ENCODE results near the gene VAMP1.
"Not testable (repeated sequence)": the region's sequence is repeated elsewhere in the genome, so short reads cannot be mapped to it uniquely, and the experiment has no call there.

Gene VAMP1

GRCh38 chr12:6488240-6488639 lies 17.8 kb upstream of the VAMP1 start:
- H3K4me3 ChIP-seq (ENCODE audit: low read length), result no peak overlapping the region
- H2AFZ ChIP-seq (ENCODE audit: low read depth, low read length), result no peak overlapping the region
- H3K36me3 ChIP-seq (ENCODE audit: insufficient read depth, low read length), result peaks cover 10% of the 10 kb centered on the region
- no peaks in the 10 kb centered on the region for H3K27me3 ChIP-seq (ENCODE audit: insufficient read depth, low read length)
- peaks cover 8% of the 10 kb centered on the region for H3K4me1 ChIP-seq (ENCODE audit: insufficient read depth, low read length)
- no peaks in the 10 kb centered on the region for H3K9me3 ChIP-seq (ENCODE audit: low read length)

- peaks cover 7% of the 10 kb centered on the region for H3K9me3 ChIP-seq (ENCODE audit: low read length)
- no peaks in the 10 kb centered on the region for H3K36me3 ChIP-seq (ENCODE audit: insufficient read depth, low read length)
- no peak overlapping the region for H3K4me3 ChIP-seq (ENCODE audit: low read length)
- no peak overlapping the region for H2AFZ ChIP-seq (ENCODE audit: low read depth, low read length)
- H3K4me1 ChIP-seq (ENCODE audit: insufficient read depth, low read length), result no peaks in the 10 kb centered on the region
- H3K27me3 ChIP-seq (ENCODE audit: insufficient read depth, low read length), result no peaks in the 10 kb centered on the region
Measured at GRCh38 chr12:6478416-6478815, 7.9 kb upstream of the VAMP1 start.

DNA sequence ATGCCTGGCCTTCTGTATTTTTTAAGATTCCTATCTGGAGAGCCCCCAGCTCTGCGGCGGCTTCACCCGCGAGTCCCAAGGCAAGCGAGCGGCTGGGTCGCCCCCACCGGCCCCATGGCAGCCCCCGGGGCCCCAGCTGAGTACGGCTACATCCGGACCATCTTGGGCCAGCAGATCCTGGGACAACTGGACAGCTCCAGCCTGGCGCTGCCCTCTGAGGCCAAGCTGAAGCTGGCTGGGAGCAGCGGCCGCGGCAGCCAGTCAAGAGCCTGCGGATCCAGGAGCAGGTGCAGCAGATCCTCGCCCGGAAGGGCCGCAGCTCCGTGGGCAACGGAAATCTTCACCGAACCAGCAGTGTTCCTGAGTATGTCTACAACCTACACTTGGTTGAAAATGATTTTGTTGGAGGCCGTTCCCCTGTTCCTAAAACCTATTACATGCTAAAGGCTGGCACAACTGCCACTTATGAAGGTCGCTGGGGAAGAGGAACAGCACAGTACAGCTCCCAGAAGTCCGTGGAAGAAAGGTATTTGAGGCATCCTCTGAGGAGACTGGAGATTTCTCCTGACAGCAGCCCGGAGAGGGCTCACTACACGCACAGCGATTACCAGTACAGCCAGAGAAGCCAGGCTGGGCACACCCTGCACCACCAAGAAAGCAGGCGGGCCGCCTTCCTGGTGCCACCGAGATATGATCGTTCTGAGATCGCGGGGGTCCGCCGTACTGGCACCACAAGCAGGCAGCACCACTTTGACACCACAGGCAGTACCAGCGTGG lies 7.3 kb upstream of the VAMP1 start:
- not testable (repeated sequence) for H3K27me3 ChIP-seq (ENCODE audit: insufficient read depth, low read length); H3K4me1 ChIP-seq (ENCODE audit: insufficient read depth, low read length); H3K4me3 ChIP-seq (ENCODE audit: low read length); H3K9me3 ChIP-seq (ENCODE audit: low read length); H2AFZ ChIP-seq (ENCODE audit: low read depth, low read length); H3K36me3 ChIP-seq (ENCODE audit: insufficient read depth, low read length)

DNA sequence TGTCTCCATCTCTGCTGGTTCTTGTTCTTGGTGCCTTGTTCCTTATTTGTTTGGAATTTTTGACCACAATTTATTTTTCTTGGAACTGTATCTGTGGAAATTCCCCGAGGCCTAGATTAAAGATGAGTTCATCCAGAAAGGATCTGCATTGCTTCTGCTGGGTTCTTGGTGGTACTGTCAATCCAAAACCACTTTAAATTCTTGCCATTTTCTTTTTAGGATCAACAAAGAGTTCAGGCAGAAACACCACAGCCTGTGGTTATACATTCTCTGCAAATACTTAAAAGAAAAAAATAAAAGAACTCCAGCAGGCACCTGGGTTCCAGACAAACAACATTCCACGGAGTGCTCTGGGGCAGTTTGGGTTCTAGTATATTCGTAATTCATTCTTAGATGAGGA lies 6.0 kb upstream of the VAMP1 start:
- peaks cover 7% of the 10 kb centered on the region for H3K9me3 ChIP-seq (ENCODE audit: low read length)

GRCh38 chr12:6475233-6475975 lies 4.9 kb upstream of the VAMP1 start:
- H3K4me3 ChIP-seq (ENCODE audit: low read length); H3K9me3 ChIP-seq (ENCODE audit: low read length); H2AFZ ChIP-seq (ENCODE audit: low read depth, low read length); H3K36me3 ChIP-seq (ENCODE audit: insufficient read depth, low read length); H3K27me3 ChIP-seq (ENCODE audit: insufficient read depth, low read length); H3K4me1 ChIP-seq (ENCODE audit: insufficient read depth, low read length): not testable (repeated sequence)

More for the DNA sequence above, 6.0 kb upstream of the VAMP1 start:
- H3K27me3 ChIP-seq (ENCODE audit: insufficient read depth, low read length), result no peaks in the 10 kb centered on the region
- H2AFZ ChIP-seq (ENCODE audit: low read depth, low read length), result no peak overlapping the region
- no peak overlapping the region for H3K4me3 ChIP-seq (ENCODE audit: low read length)
- H3K4me1 ChIP-seq (ENCODE audit: insufficient read depth, low read length), result no peaks in the 10 kb centered on the region
- no peaks in the 10 kb centered on the region for H3K36me3 ChIP-seq (ENCODE audit: insufficient read depth, low read length)

- no peak overlapping the region for H3K4me3 ChIP-seq (ENCODE audit: low read length)
- no peak overlapping the region for H2AFZ ChIP-seq (ENCODE audit: low read depth, low read length)
- H3K36me3 ChIP-seq (ENCODE audit: insufficient read depth, low read length), result no peaks in the 10 kb centered on the region
- peaks cover 13% of the 10 kb centered on the region for H3K4me1 ChIP-seq (ENCODE audit: insufficient read depth, low read length)
- H3K27me3 ChIP-seq (ENCODE audit: insufficient read depth, low read length), result no peaks in the 10 kb centered on the region
- no peaks in the 10 kb centered on the region for H3K9me3 ChIP-seq (ENCODE audit: low read length)
Measured at GRCh38 chr12:6472491-6472890, 2.0 kb upstream of the VAMP1 start.

DNA sequence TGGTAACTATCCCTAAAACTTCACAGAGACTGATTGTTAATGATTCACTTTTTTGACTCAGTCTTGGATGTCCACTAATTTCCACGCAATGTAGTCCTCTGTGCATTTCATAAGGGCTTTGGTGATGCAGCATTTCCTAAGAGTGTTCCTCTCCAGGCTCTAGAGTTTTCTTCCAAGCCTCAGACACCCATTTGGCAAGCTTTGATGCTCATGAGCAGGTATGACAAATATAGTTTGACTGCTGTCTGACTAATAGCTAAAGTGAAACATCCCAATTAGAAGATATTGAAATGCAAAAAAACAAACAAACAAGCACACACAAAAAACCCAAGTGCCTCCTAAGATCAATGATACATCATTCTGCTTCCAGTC lies 1.5 kb upstream of the VAMP1 start:
- Histone ChIP-seq H3K27me3 (ENCODE audit: insufficient read depth, low read length) (no peaks in the 10 kb centered on the region), H3K4me1 (ENCODE audit: insufficient read depth, low read length) (peaks cover 13% of the 10 kb centered on the region), H3K36me3 (ENCODE audit: insufficient read depth, low read length) (no peaks in the 10 kb centered on the region), H3K9me3 (ENCODE audit: low read length) (no peaks in the 10 kb centered on the region), H3K4me3 (ENCODE audit: low read length) (no peak overlapping the region), H2AFZ (ENCODE audit: low read depth, low read length) (no peak overlapping the region)

DNA sequence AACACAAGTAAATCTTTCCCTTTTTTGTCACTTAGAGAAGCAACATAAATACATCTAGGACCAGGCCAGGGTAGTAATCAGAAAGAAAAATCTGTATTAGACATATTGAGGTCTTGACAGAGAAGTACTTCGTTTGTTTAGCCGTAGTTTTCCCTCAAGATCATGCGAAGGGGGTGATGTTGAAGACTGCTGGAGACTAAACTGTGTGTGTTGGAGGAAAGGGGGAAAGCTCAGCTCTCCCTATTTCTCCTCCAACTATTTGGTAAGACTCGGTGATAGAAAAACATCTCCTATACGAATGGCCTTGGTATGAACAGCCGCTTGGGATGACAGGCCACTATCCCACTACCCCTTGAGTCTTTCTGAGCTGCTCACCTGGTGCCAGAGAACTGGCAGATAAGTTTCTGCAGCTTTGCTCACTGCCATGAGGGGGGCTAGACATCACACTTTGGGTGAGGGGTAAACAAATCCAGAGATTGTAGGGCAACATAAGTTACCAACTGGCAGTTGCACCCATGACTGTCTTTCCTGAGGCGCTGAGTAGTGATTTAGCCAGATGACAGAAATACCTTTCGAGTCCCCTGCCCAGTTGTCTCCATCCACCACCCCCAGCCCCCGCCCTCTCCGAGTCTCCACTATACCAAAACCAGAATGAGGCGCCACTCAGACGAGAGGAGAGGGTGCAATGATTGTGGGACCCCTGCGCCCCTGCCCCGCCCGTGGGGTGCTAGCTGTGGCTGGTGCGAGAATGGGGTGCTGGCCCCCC lies 685 bp downstream of the VAMP1 start:
- Histone ChIP-seq H3K27me3 (ENCODE audit: insufficient read depth, low read length) (no peaks in the 10 kb centered on the region), H2AFZ (ENCODE audit: low read depth, low read length) (peak overlapping the region; percentile 56), H3K4me3 (ENCODE audit: low read length) (peak overlapping the region; percentile 68), H3K4me1 (ENCODE audit: insufficient read depth, low read length) (peaks cover 13% of the 10 kb centered on the region), H3K36me3 (ENCODE audit: insufficient read depth, low read length) (peaks cover 2% of the 10 kb centered on the region), H3K9me3 (ENCODE audit: low read length) (no peaks in the 10 kb centered on the region)

DNA sequence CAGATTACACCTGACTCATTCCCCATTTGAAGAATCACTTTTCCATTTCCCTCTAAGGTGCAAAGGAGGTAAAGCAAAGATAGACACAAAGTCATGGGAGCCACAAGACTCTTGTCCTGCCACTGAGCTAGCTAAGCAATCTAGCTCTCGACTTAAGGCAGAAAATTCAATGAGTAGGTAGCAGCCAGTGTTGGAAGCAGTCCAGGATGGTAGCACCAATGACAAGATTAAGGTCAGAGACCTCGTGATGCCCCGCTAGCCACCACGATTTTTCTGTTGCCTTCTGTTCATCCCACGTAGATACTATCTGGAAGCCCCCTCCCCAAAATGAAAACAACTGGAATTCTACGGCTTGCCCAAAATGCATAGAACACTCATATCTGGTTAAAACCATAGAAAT lies 1.4 kb downstream of the VAMP1 start:
- Histone ChIP-seq H3K4me1 (ENCODE audit: insufficient read depth, low read length) (peaks cover 13% of the 10 kb centered on the region), H3K36me3 (ENCODE audit: insufficient read depth, low read length) (peaks cover 9% of the 10 kb centered on the region), H3K9me3 (ENCODE audit: low read length) (no peaks in the 10 kb centered on the region), H2AFZ (ENCODE audit: low read depth, low read length) (no peak overlapping the region), H3K4me3 (ENCODE audit: low read length) (peak overlapping the region; percentile 68), H3K27me3 (ENCODE audit: insufficient read depth, low read length) (no peaks in the 10 kb centered on the region)

DNA sequence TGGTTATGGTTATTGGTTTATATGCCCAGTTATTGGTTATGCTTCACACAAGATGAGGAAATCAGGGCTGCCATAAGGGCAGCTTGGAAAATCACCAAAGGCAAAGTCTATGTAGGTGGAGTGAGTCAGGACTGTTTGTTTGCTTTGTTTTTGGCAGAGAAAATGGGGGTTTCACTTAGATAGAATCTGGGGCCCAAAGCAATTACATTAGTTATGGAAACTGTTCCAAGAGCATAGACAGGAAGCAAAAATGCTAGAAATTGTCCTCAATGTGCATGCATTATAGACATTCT lies 2.2 kb downstream of the VAMP1 start:
- H3K9me3 ChIP-seq (ENCODE audit: low read length), result no peaks in the 10 kb centered on the region
- peaks cover 13% of the 10 kb centered on the region for H3K4me1 ChIP-seq (ENCODE audit: insufficient read depth, low read length)
- H2AFZ ChIP-seq (ENCODE audit: low read depth, low read length), result no peak overlapping the region
- H3K4me3 ChIP-seq (ENCODE audit: low read length), result no peak overlapping the region
- no peaks in the 10 kb centered on the region for H3K27me3 ChIP-seq (ENCODE audit: insufficient read depth, low read length)
- H3K36me3 ChIP-seq (ENCODE audit: insufficient read depth, low read length), result peaks cover 12% of the 10 kb centered on the region

DNA sequence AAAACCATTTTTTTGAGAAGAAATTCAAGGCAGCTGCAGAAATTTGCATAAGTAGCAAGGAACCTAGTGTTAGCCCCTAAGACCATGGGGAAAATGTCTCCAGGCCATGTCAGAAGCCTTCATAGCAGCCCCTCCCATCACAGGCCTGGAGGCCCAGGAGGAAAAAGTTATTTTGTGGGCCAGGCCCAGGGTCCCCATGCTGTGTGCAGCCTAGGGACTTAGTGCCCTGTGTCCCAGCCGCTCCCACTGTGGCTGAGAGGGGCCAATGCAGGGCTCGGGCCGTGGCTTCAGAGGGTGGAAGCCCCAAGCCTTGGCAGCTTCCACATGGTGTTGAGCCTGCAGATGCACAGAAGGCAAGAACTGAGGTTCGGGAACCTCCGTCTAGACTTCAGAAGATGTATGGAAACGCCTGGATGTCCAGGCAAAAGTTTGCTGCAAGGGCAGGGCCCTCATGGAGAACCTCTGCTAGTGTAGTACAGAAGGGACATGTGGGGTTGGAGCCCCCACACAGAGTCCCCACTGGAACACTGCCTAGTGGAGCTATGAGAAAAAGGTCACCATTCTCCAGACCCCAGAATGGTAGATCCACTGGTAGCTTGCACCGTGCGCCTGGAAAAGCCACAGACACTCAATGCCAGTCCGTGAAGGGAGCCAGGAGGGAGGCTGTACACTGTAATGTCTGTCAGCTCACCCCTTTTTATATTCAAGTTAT lies 2.8 kb downstream of the VAMP1 start:
- not testable (repeated sequence) for H3K9me3 ChIP-seq (ENCODE audit: low read length); H2AFZ ChIP-seq (ENCODE audit: low read depth, low read length); H3K27me3 ChIP-seq (ENCODE audit: insufficient read depth, low read length); H3K4me3 ChIP-seq (ENCODE audit: low read length)
- H3K36me3 ChIP-seq (ENCODE audit: insufficient read depth, low read length), result peaks cover 12% of the 10 kb centered on the region
- H3K4me1 ChIP-seq (ENCODE audit: insufficient read depth, low read length), result peaks cover 13% of the 10 kb centered on the region

GRCh38 chr12:6466751-6467150 lies 3.7 kb downstream of the VAMP1 start:
- not testable (repeated sequence) for H2AFZ ChIP-seq (ENCODE audit: low read depth, low read length)
- peaks cover 21% of the 10 kb centered on the region for H3K36me3 ChIP-seq (ENCODE audit: insufficient read depth, low read length)

GRCh38 chr12:6466184-6466573 lies 4.3 kb downstream of the VAMP1 start:
- H3K4me3 ChIP-seq (ENCODE audit: low read length), result no peak overlapping the region
- H3K27me3 ChIP-seq (ENCODE audit: insufficient read depth, low read length), result no peaks in the 10 kb centered on the region
- H3K9me3 ChIP-seq (ENCODE audit: low read length), result no peaks in the 10 kb centered on the region
- H2AFZ ChIP-seq (ENCODE audit: low read depth, low read length), result no peak overlapping the region
- H3K36me3 ChIP-seq (ENCODE audit: insufficient read depth, low read length), result peaks cover 24% of the 10 kb centered on the region
- peaks cover 11% of the 10 kb centered on the region for H3K4me1 ChIP-seq (ENCODE audit: insufficient read depth, low read length)

More at GRCh38 chr12:6466751-6467150, 3.7 kb downstream of the VAMP1 start:
- not testable (repeated sequence) for H3K4me3 ChIP-seq (ENCODE audit: low read length); H3K27me3 ChIP-seq (ENCODE audit: insufficient read depth, low read length); H3K9me3 ChIP-seq (ENCODE audit: low read length)
- peaks cover 13% of the 10 kb centered on the region for H3K4me1 ChIP-seq (ENCODE audit: insufficient read depth, low read length)

Data from neuron (in vitro differentiated cells).